Tibial nerve (tissue), 4 donors: Measurements from ENCODE around the gene ACSL5.

ENCODE experiments used
- CTCF ChIP-seq, 5 experiments: fragments of 200-600 bp in 3 of 5; fragments of 450-650 bp in 2 of 5; sonication (generic) in 3 of 5; IDR thresholded peaks; one replicate each; pipeline ENCODE4 v1.5.1; 2016 to 2019; ENCODE audit warnings: antibody characterized with exemption in 5 of 5, mild to moderate bottlenecking in 3 of 5, moderate library complexity in 2 of 5
- EP300 ChIP-seq, 2 donors: sonication (generic); formaldehyde crosslinking; IDR thresholded peaks; one replicate each; pipeline ENCODE4 v1.6.1; 2017; ENCODE audit warnings: antibody characterized with exemption in 2 of 2, mild to moderate bottlenecking in 1 of 2

GRCh38 chr10:112456533-112456932 lies 82.6 kb downstream of the ACSL5 start:
- no peak for TF ChIP-seq CTCF (IDR thresholded peaks at IDR 0.05)
- no peak for TF ChIP-seq EP300 (IDR thresholded peaks at IDR 0.05)
